SK-N-SH (cell line): Measurements from ENCODE around the gene TEX38. TPM values are rescaled to one million over a fixed set of nuclear protein-coding genes. Genes with fewer than 3 reads are reported as not detected.
"Not testable (repeated sequence)": the region's sequence is repeated elsewhere in the genome, so short reads cannot be mapped to it uniquely, and the experiment has no call there.

Experiments used
- CTCF ChIA-PET: fragments of 300-600, 350-600 bp; formaldehyde crosslinking; extraction: SDS; loops from one replicate; lab custom pipeline; 2021; lab: Yijun Ruan, JAX
- POLR2A ChIA-PET: fragments of 350-600 bp; sonication (Branson Sonifier 250); formaldehyde crosslinking; extraction: SDS; loops from one replicate; lab custom pipeline; 2020; ENCODE audit warnings: antibody characterized with exemption, inconsistent platforms; lab: Yijun Ruan, JAX
- DNase-seq: peaks from one replicate; pipeline ENCODE4 v3.0.0; 2012
- H2AFZ ChIP-seq: fragments of 200-600 bp; sonication (generic); 2 replicates; pipeline ENCODE4 v1.8.1; 2016; ENCODE audit warnings: antibody characterized with exemption, mild to moderate bottlenecking, low read depth
- H3F3A ChIP-seq: fragments of 200-600 bp; sonication (generic); replicated peaks from 2 replicates; pipeline ENCODE3; 2016; ENCODE audit warnings: antibody characterized with exemption, mild to moderate bottlenecking; ENCODE audit not compliant: insufficient read depth
- H3K27ac ChIP-seq, 2 experiments: fragments of 200-500 bp in 1 of 2; fragments of 200-600 bp in 1 of 2; sonication (Bioruptor generic) in 1 of 2; sonication (generic), shearing (Covaris generic) in 1 of 2; 2 replicates each; pipeline versions ENCODE4 v1.5.1 to v1.6.1; 2014 to 2016; ENCODE audit warnings: low read depth in 2 of 2, inconsistent platforms in 1 of 2, low read length in 1 of 2, mild to moderate bottlenecking in 1 of 2, mixed read lengths in 1 of 2
- H3K27me3 ChIP-seq: fragments of 200-600 bp; sonication (generic), shearing (Covaris generic); 2 replicates; pipeline ENCODE4 v1.6.1; 2016; ENCODE audit warnings: mixed run types; ENCODE audit not compliant: insufficient read depth
- H3K36me3 ChIP-seq, 2 experiments: fragments of 200-500 bp in 1 of 2; fragments of 200-600 bp in 1 of 2; sonication (Bioruptor generic) in 1 of 2; sonication (generic) in 1 of 2; replicated peaks in 1 of 2; 2 replicates each; pipeline versions ENCODE3 to v1.5.1; 2014 to 2016; ENCODE audit warnings: low read length in 1 of 2, mild to moderate bottlenecking in 1 of 2; ENCODE audit not compliant: insufficient read depth in 2 of 2, control insufficient read depth in 1 of 2
- H3K4me1 ChIP-seq, 2 experiments: fragments of 200-500 bp in 1 of 2; fragments of 200-600 bp in 1 of 2; sonication (Bioruptor generic) in 1 of 2; sonication (generic), shearing (Covaris generic) in 1 of 2; 2 replicates each; pipeline versions ENCODE4 v1.5.1 to v1.6.1; 2014 to 2016; ENCODE audit warnings: low read depth in 1 of 2, low read length in 1 of 2, mixed run types in 1 of 2; ENCODE audit not compliant: insufficient read depth in 2 of 2, control insufficient read depth in 1 of 2
- H3K4me2 ChIP-seq: fragments of 200-600 bp; sonication (generic), shearing (Covaris generic); 2 replicates; pipeline ENCODE4 v1.6.1; 2017; ENCODE audit warnings: mixed run types
- H3K4me3 ChIP-seq, 2 experiments: fragments of 200-500 bp in 1 of 2; fragments of 200-600 bp in 1 of 2; sonication (Bioruptor generic) in 1 of 2; sonication (generic), shearing (Covaris generic) in 1 of 2; 2 replicates each; pipeline versions ENCODE4 v1.5.1 to v1.8.1; 2014 to 2016; ENCODE audit warnings: low read depth in 2 of 2, inconsistent platforms in 1 of 2, low read length in 1 of 2, mild to moderate bottlenecking in 1 of 2, mixed read lengths in 1 of 2, moderate library complexity in 1 of 2
- H3K79me2 ChIP-seq: fragments of 200-600 bp; sonication (generic); 2 replicates; pipeline ENCODE4 v1.8.1; 2017; ENCODE audit warnings: mild to moderate bottlenecking; ENCODE audit not compliant: insufficient read depth
- H3K9ac ChIP-seq: fragments of 200-600 bp; sonication (generic); 2 replicates; pipeline ENCODE4 v1.6.1; 2017; ENCODE audit warnings: mixed run types
- H3K9me2 ChIP-seq: fragments of 200-600 bp; sonication (generic); 2 replicates; pipeline ENCODE4 v1.6.1; 2017; ENCODE audit warnings: mixed run types
- H3K9me3 ChIP-seq: fragments of 200-600 bp; sonication (generic); 2 replicates; pipeline ENCODE4 v1.6.1; 2017; ENCODE audit warnings: mixed run types, mild to moderate bottlenecking, moderate library complexity
- H4K20me1 ChIP-seq: fragments of 200-600 bp; sonication (generic); 2 replicates; pipeline ENCODE4 v1.6.1; 2017; ENCODE audit warnings: mild to moderate bottlenecking, mixed run types; ENCODE audit not compliant: insufficient read depth
- TEAD4 ChIP-seq: IDR thresholded peaks from 2 replicates; pipeline ENCODE4 v1.4.0; 2012; ENCODE audit warnings: mild to moderate bottlenecking, borderline replicate concordance; ENCODE audit not compliant: insufficient read depth
- WGBS: methylation state at CpG from one replicate; pipeline ENCODE4 v1.1.6; 2017; ENCODE audit warnings: low lambda C conversion rate; 5-methylcytosine and 5-hydroxymethylcytosine counted together
- polyA plus RNA-seq, 3 experiments: library from polyadenylated mRNA; depleted of rRNA; stranded (reverse); fragments of >200 nt; gene quantifications; 2 replicates each; pipeline ENCODE4 v1.2.3, GENCODE V29; 2012

Gene TEX38
- polyA plus RNA-seq, 1 of the 3 experiments (the other 2 are of a cell fraction): 0.07 TPM

- H3K9me3 ChIP-seq, H3K4me3 ChIP-seq, H4K20me1 ChIP-seq, DNase-seq, H3K4me2 ChIP-seq, POLR2A ChIA-PET, H2AFZ ChIP-seq, H3K9me2 ChIP-seq, H3K27me3 ChIP-seq, H3K4me1 ChIP-seq, H3F3A ChIP-seq, H3K9ac ChIP-seq, H3K79me2 ChIP-seq, H3K27ac ChIP-seq: not testable (repeated sequence)
- peaks cover 45 to 48% of the 10 kb centered on the region in 2 experiments for H3K36me3 ChIP-seq
- CTCF ChIA-PET: interaction anchor here (1.2 kb wide), 1 partner anchor 131 kb away, joined by 3 read pairs; no protein-coding TSS in a partner anchor
- WGBS: 95% methylated on average over 5 of the region's 5 CpGs
Measured at GRCh38 chr1:46660116-46660515, 11.5 kb upstream of the TEX38 start.

DNA sequence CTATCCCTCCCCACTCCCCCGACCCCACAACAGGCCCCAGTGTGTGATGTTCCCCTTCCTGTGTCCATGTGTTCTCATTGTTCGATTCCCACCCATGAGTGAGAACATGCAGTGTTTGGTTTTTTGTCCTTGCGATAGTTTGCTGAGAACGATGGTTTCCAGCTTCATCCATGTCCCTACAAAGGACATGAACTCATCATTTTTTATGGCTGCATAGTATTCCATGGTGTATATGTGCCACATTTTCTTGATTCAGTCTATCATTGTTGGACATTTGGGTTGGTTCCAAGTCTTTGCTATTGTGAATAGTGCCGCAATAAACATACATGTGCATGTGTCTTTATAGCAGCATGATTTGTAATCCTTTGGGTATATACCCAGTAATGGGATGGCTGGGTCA, 8.7 kb upstream of the TEX38 start:
- CTCF ChIA-PET: not testable (repeated sequence)

DNA sequence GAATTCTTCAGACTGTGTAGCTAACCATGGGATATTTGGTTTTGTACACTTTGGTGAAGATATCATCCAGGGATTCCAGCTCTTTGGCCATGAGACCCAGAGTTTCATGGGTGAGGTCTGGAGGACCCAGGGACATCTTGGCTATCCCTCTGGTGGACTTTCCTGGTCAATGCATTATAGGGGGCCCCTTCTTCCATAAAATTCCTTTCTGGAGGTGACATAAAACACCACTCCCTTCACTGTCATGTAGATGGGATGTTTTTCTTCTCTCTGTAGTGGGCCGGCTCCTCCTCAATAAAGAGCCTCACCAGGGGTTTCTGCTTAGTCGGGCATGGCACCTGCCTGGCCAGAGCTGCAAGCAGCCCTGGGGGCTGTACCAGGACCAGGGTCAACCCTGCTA, 5.7 kb upstream of the TEX38 start:
- H3K79me2 ChIP-seq: peaks cover 18% of the 10 kb centered on the region; the same call in 1 of the 2 replicates
- no peak overlapping the region for H3K27ac ChIP-seq
- CTCF ChIA-PET: interaction anchor here (0.7 to 1.8 kb wide), 4 partner anchors 12 to 661 kb away, joined by 3 to 5 read pairs (median 4); no protein-coding TSS in a partner anchor
- POLR2A ChIA-PET: no interaction called here
- H3K9me2 ChIP-seq: no peaks in the 10 kb centered on the region
- no peak for DNase-seq
- WGBS: 93% methylated on average over 2 of the region's 2 CpGs
- H3K9ac ChIP-seq: no peak overlapping the region
- no peak overlapping the region for H2AFZ ChIP-seq
- H3F3A ChIP-seq: no peaks in the 10 kb centered on the region
- peaks cover 10 to 21% of the 10 kb centered on the region in 2 experiments for H3K36me3 ChIP-seq
- H3K4me3 ChIP-seq: no peak overlapping the region
- H3K4me1 ChIP-seq: peaks cover 0 to 5% of the 10 kb centered on the region in 2 experiments; a peak in 2 of 4 replicates
- H3K27me3 ChIP-seq: no peaks in the 10 kb centered on the region
- no peak overlapping the region for H3K4me2 ChIP-seq
- no peaks in the 10 kb centered on the region for H4K20me1 ChIP-seq
- TF ChIP-seq TEAD4: no peak
- TF ChIP-seq, all 33 proteins: peak for 0
- no peaks in the 10 kb centered on the region for H3K9me3 ChIP-seq

More for the DNA sequence above, 8.7 kb upstream of the TEX38 start:
- H4K20me1 ChIP-seq, H3F3A ChIP-seq, H3K27ac ChIP-seq, H3K9me3 ChIP-seq, H3K4me1 ChIP-seq, H3K9me2 ChIP-seq, POLR2A ChIA-PET, H3K4me3 ChIP-seq, H3K9ac ChIP-seq, DNase-seq, H3K4me2 ChIP-seq, H2AFZ ChIP-seq, H3K27me3 ChIP-seq: not testable (repeated sequence)
- Histone ChIP-seq H3K36me3 (peaks cover 24 to 27% of the 10 kb centered on the region in 2 experiments), H3K79me2 (peaks cover 18% of the 10 kb centered on the region; the same call in 1 of the 2 replicates)
- WGBS: 83% methylated on average over 4 of the region's 5 CpGs
